ENCODE results near the gene BAHCC1.

DNA sequence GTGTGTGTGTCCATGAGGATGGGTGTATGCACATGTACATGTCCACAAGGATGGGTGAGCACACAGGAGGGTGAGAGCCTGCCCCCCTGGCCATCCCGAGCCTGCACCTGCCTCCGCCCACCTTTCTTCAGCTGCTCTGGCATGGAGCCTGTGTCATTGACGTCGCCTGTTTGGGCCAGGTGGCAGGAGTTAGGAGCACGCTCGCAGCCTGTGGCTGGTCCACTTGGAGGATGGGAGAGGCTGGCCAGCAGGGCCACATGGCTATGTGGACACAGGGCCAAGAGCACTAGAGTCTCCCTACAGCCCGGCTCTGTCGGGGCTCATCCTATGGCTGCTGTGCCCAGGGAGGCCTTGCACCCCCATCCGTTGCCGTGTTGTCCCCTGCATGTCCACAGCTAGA lies 21.4 kb downstream of the BAHCC1 start:
- TF ChIP-seq EZH2 (IDR thresholded peaks at IDR 0.05; ENCODE audit: borderline replicate concordance, low read depth, low read length, poor library complexity, severe bottlenecking): no peak
- TF ChIP-seq, protein P1, sequence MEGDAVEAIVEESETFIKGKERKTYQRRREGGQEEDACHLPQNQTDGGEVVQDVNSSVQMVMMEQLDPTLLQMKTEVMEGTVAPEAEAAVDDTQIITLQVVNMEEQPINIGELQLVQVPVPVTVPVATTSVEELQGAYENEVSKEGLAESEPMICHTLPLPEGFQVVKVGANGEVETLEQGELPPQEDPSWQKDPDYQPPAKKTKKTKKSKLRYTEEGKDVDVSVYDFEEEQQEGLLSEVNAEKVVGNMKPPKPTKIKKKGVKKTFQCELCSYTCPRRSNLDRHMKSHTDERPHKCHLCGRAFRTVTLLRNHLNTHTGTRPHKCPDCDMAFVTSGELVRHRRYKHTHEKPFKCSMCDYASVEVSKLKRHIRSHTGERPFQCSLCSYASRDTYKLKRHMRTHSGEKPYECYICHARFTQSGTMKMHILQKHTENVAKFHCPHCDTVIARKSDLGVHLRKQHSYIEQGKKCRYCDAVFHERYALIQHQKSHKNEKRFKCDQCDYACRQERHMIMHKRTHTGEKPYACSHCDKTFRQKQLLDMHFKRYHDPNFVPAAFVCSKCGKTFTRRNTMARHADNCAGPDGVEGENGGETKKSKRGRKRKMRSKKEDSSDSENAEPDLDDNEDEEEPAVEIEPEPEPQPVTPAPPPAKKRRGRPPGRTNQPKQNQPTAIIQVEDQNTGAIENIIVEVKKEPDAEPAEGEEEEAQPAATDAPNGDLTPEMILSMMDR (conservative IDR thresholded peaks at IDR 0.05; ENCODE audit: low read depth, low read length): no peak
